ENCODE results near the gene ERMARD.

ERMARD gene

GRCh38 chr6:169800116-169800667, 48.8 kb downstream of the ERMARD start:
- no peak overlapping the region for H3K27ac ChIP-seq

GRCh38 chr6:169800668-169801395, 49.4 kb downstream of the ERMARD start:
- DNase-seq (ENCODE audit: low read depth, low spot score): no peak
- no peak overlapping the region for H3K27ac ChIP-seq

More at GRCh38 chr6:169800116-169800667, 48.8 kb downstream of the ERMARD start:
- DNase-seq (ENCODE audit: low read depth, low spot score): no peak

GRCh38 chr6:169801396-169802160, 50.2 kb downstream of the ERMARD start:
- H3K27ac ChIP-seq: no peak overlapping the region
- DNase-seq (ENCODE audit: low read depth, low spot score): no peak

- no peak overlapping the region for H3K27ac ChIP-seq
- no peak for DNase-seq (ENCODE audit: low read depth, low spot score)
These were observed 51.4 kb downstream of the ERMARD start for GRCh38 chr6:169802790-169803189.

GRCh38 chr6:169803271-169803811, 51.9 kb downstream of the ERMARD start:
- no peak for DNase-seq (ENCODE audit: low read depth, low spot score)
- no peak overlapping the region for H3K27ac ChIP-seq

GRCh38 chr6:169803816-169804340, 52.5 kb downstream of the ERMARD start:
- no peak for DNase-seq (ENCODE audit: low read depth, low spot score)
- no peak overlapping the region for H3K27ac ChIP-seq

GRCh38 chr6:169804427-169804826, 53.0 kb downstream of the ERMARD start:
- H3K27ac ChIP-seq: no peak overlapping the region
- no peak for DNase-seq (ENCODE audit: low read depth, low spot score)

- no peak for DNase-seq (ENCODE audit: low read depth, low spot score)
- no peak overlapping the region for H3K27ac ChIP-seq
These were observed 53.9 kb downstream of the ERMARD start for GRCh38 chr6:169805242-169805838.

GRCh38 chr6:169806701-169807100, 55.3 kb downstream of the ERMARD start:
- no peak overlapping the region for H3K27ac ChIP-seq
- no peak for DNase-seq (ENCODE audit: low read depth, low spot score)

- no peak for DNase-seq (ENCODE audit: low read depth, low spot score)
- H3K27ac ChIP-seq: no peak overlapping the region
These were observed 55.8 kb downstream of the ERMARD start for GRCh38 chr6:169807229-169807628.

GRCh38 chr6:169807699-169808607, 56.5 kb downstream of the ERMARD start:
- H3K27ac ChIP-seq: no peak overlapping the region
- DNase-seq (ENCODE audit: low read depth, low spot score): no peak

GRCh38 chr6:169808608-169808967, 57.2 kb downstream of the ERMARD start:
- H3K27ac ChIP-seq: no peak overlapping the region
- no peak for DNase-seq (ENCODE audit: low read depth, low spot score)

- DNase-seq (ENCODE audit: low read depth, low spot score): no peak
- H3K27ac ChIP-seq: no peak overlapping the region
These were observed 58.0 kb downstream of the ERMARD start for GRCh38 chr6:169809386-169809785.

- H3K27ac ChIP-seq: no peak overlapping the region
- DNase-seq (ENCODE audit: low read depth, low spot score): no peak
These were observed 58.9 kb downstream of the ERMARD start for GRCh38 chr6:169810066-169810989.

- no peak for DNase-seq (ENCODE audit: low read depth, low spot score)
- no peak overlapping the region for H3K27ac ChIP-seq
These were observed 59.6 kb downstream of the ERMARD start for GRCh38 chr6:169811072-169811471.

- no peak for DNase-seq (ENCODE audit: low read depth, low spot score)
- H3K27ac ChIP-seq: no peak overlapping the region
These were observed 60.3 kb downstream of the ERMARD start for GRCh38 chr6:169811521-169812256.

- H3K27ac ChIP-seq: no peak overlapping the region
- DNase-seq (ENCODE audit: low read depth, low spot score): no peak
These were observed 60.8 kb downstream of the ERMARD start for GRCh38 chr6:169812257-169812644.

- DNase-seq (ENCODE audit: low read depth, low spot score): no peak
- no peak overlapping the region for H3K27ac ChIP-seq
These were observed 62.5 kb downstream of the ERMARD start for GRCh38 chr6:169813969-169814368.

Data from epithelial cell of prostate (primary cell).